HepG2 (cell line): Measurements from ENCODE around the gene PID1. TPM values are rescaled to one million over a fixed set of nuclear protein-coding genes. Genes with fewer than 3 reads are reported as not detected.

Source experiments
- ATAC-seq: fragments of 200-7000 bp; cut with Tn5 transposase; 3 replicates; pipeline ENCODE4 v1.9.1; 2020; ENCODE audit warnings: mild to moderate bottlenecking, moderate library complexity
- BruUV-seq: library from RNA; stranded (reverse); fragments of 400-500 nt; replicated peaks from 2 replicates; lab custom pipeline; 2021; lab: Mats Ljungman, UMichigan
- CTCF ChIA-PET: fragments of 300-600 bp; formaldehyde crosslinking; extraction: SDS; loops from one replicate; lab custom pipeline; 2021; ENCODE audit warnings: low total read pairs, inconsistent platforms, low intra/inter-chr PET ratio; lab: Yijun Ruan, JAX
- POLR2A ChIA-PET: fragments of 350-600 bp; sonication (Branson Sonifier 250); formaldehyde crosslinking; loops from one replicate; lab custom pipeline; 2020; ENCODE audit warnings: antibody characterized with exemption, inconsistent platforms; lab: Yijun Ruan, JAX
- DNase-seq: peaks from one replicate; pipeline ENCODE4 v3.0.0-alpha.2; 2015; ENCODE audit warnings: low spot score
- FAIRE-seq: peaks from 3 replicates; lab custom pipeline; 2011; peaks lifted over from hg19 to GRCh38; lab: Jason Lieb, UNC
- H2AFZ ChIP-seq: one replicate; pipeline ENCODE4 v1.6.1; 2011; ENCODE audit warnings: low read length, inconsistent platforms
- H3K27ac ChIP-seq: fragments of 300-600 bp; 3 replicates; pipeline ENCODE4 v1.8.0; 2011; ENCODE audit warnings: mixed run types, mild to moderate bottlenecking, mixed read lengths, low read length, inconsistent platforms; ENCODE audit not compliant: insufficient read depth; ENCODE audit errors: extremely low read length
- H3K27me3 ChIP-seq, 2 experiments: fragments of 200-600 bp in 1 of 2; 2 replicates in 1 of 2; 3 replicates in 1 of 2; pipeline versions ENCODE4 v1.6.0 to v1.8.0; 2011; ENCODE audit warnings: low read length in 2 of 2, mild to moderate bottlenecking in 2 of 2, moderate library complexity in 2 of 2, inconsistent platforms in 1 of 2; ENCODE audit not compliant: insufficient read depth in 2 of 2, control insufficient read depth in 1 of 2
- H3K36me3 ChIP-seq, 2 experiments: fragments of 200-600 bp in 1 of 2; replicated peaks in 1 of 2; 2 replicates in 1 of 2; 3 replicates in 1 of 2; pipeline versions ENCODE4 v1.5.1 to v1.8.0; 2011; ENCODE audit warnings: low read length in 2 of 2, inconsistent platforms in 1 of 2; ENCODE audit not compliant: insufficient read depth in 2 of 2, control insufficient read depth in 1 of 2
- H3K4me1 ChIP-seq: 2 replicates; pipeline ENCODE4 v1.5.1; 2012; ENCODE audit warnings: low read length, inconsistent platforms; ENCODE audit not compliant: insufficient read depth
- H3K4me2 ChIP-seq: 2 replicates; pipeline ENCODE4 v1.6.0; 2011; ENCODE audit warnings: low read depth, low read length, inconsistent platforms
- H3K4me3 ChIP-seq, 3 experiments: fragments of 200-600 bp in 1 of 3; sonication (generic), shearing (Covaris generic) in 1 of 3; replicated peaks in 1 of 3; 2 replicates each; pipeline ENCODE4 v1.5.1; 2011 to 2016; ENCODE audit warnings: low read length in 3 of 3, inconsistent platforms in 2 of 3, low read depth in 2 of 3, mild to moderate bottlenecking in 2 of 3, control low read depth in 1 of 3, mixed read lengths in 1 of 3; ENCODE audit not compliant: insufficient read depth in 1 of 3
- H3K79me2 ChIP-seq: one replicate; pipeline ENCODE4 v1.6.1; 2011; ENCODE audit warnings: low read length, inconsistent platforms; ENCODE audit not compliant: insufficient read depth
- H3K9ac ChIP-seq: 2 replicates; pipeline ENCODE4 v1.6.0; 2011; ENCODE audit warnings: mild to moderate bottlenecking, low read depth, low read length, inconsistent platforms; ENCODE audit not compliant: insufficient read depth
- H3K9me3 ChIP-seq: 2 replicates; pipeline ENCODE4 v1.5.1; 2012; ENCODE audit warnings: mild to moderate bottlenecking, low read length
- H4K20me1 ChIP-seq: 2 replicates; pipeline ENCODE4 v1.6.0; 2011; ENCODE audit warnings: inconsistent platforms, mild to moderate bottlenecking, low read length, moderate library complexity; ENCODE audit not compliant: insufficient read depth
- ATF7 ChIP-seq, 2 experiments: fragments of 450-650 bp in 1 of 2; sonication (generic) in 1 of 2; formaldehyde crosslinking in 1 of 2; IDR thresholded peaks; 2 replicates each; pipeline versions ENCODE4 v1.4.0 to v1.6.1; 2016 to 2020; ENCODE audit warnings: antibody characterized with exemption in 1 of 2, mild to moderate bottlenecking in 1 of 2, missing genetic modification reagents in 1 of 2
- CREB1 ChIP-seq, 2 experiments: fragments of 450-650 bp in 1 of 2; IDR thresholded peaks; 2 replicates each; pipeline ENCODE4 v1.6.1; 2016 to 2017; ENCODE audit warnings: control low read depth in 1 of 2, mild to moderate bottlenecking in 1 of 2, missing compliant biosample characterization in 1 of 2, missing genetic modification characterization in 1 of 2
- NCOA1 ChIP-seq: sonication (generic); formaldehyde crosslinking; IDR thresholded peaks from 2 replicates; pipeline ENCODE4 v1.9.0; 2021; ENCODE audit warnings: missing genetic modification reagents
- SAP130 ChIP-seq: IDR thresholded peaks from 2 replicates; pipeline ENCODE4 v1.6.1; 2016; ENCODE audit warnings: low read depth
- SMYD3 ChIP-seq: sonication (generic); formaldehyde crosslinking; IDR thresholded peaks from 2 replicates; pipeline ENCODE4 v1.8.1; 2023; ENCODE audit warnings: mild to moderate bottlenecking, missing genetic modification reagents
- SNAPC2 ChIP-seq: sonication (generic); formaldehyde crosslinking; IDR thresholded peaks from 2 replicates; pipeline ENCODE4 v1.8.1; 2022; ENCODE audit warnings: mild to moderate bottlenecking, missing genetic modification reagents
- ZMYM3 ChIP-seq: sonication (generic); formaldehyde crosslinking; IDR thresholded peaks from 2 replicates; pipeline ENCODE4 v1.5.1; 2020; ENCODE audit warnings: mild to moderate bottlenecking, missing genetic modification reagents
- ZNF253 ChIP-seq: sonication (generic); formaldehyde crosslinking; IDR thresholded peaks from 2 replicates; pipeline ENCODE4 v1.8.0; 2022; ENCODE audit warnings: mild to moderate bottlenecking, missing genetic modification reagents, borderline replicate concordance
- ZNF260 ChIP-seq: sonication (generic); formaldehyde crosslinking; IDR thresholded peaks from 2 replicates; pipeline ENCODE4 v1.4.0; 2020; ENCODE audit warnings: missing genetic modification reagents, low read depth, mild to moderate bottlenecking, borderline replicate concordance
- ZNF703 ChIP-seq: sonication (generic); formaldehyde crosslinking; IDR thresholded peaks from 2 replicates; pipeline ENCODE4 v1.5.1; 2020; ENCODE audit warnings: missing genetic modification reagents, mild to moderate bottlenecking, moderate library complexity, borderline replicate concordance
- WGBS: methylation state at CpG from one replicate; pipeline ENCODE4 v1.1.6; 2017; ENCODE audit warnings: low lambda C conversion rate; 5-methylcytosine and 5-hydroxymethylcytosine counted together
- in situ Hi-C: cut with HindIII; loops from 2 replicates; pipeline ENCODE4 v1.10.0; 2017; ENCODE audit warnings: low pct_unique_long_range_greater_than_20kb; ENCODE audit not compliant: extremely low pct_ligation_motif_present
- intact Hi-C: fragments of 100-400 bp; cut with micrococcal nuclease; formaldehyde crosslinking; loops from one replicate; pipeline ENCODE4 v1.10.0; 2022; ENCODE audit not compliant: unreplicated experiment
- polyA plus RNA-seq, 8 experiments: library from polyadenylated mRNA; depleted of rRNA in 3 of 8; stranded (reverse) in 7 of 8; unstranded in 1 of 8; fragments of >200 nt; fragmentation: Illumina TruSeq in 4 of 8; extraction: Trizol in 4 of 8; gene quantifications; 2 replicates each; pipeline versions ENCODE4 v1.2.1 to v1.2.3, GENCODE V29; 2011 to 2016; ENCODE audit warnings: low read depth in 4 of 8, missing spikeins in 1 of 8, mixed read lengths in 1 of 8; ENCODE audit not compliant: insufficient read depth in 1 of 8
- total RNA-seq, 5 experiments: library from RNA; depleted of rRNA; stranded (reverse); fragments of >200 nt; fragmentation: Illumina TruSeq; extraction: Trizol; gene quantifications; 2 replicates each; pipeline ENCODE4 v1.2.3, GENCODE V29; 2016; ENCODE audit warnings: low read depth in 1 of 5
- TF ChIP-seq, protein P1 (sequence below): sonication (generic); formaldehyde crosslinking; IDR thresholded peaks from 2 replicates; pipeline ENCODE4 v1.4.0; 2020; ENCODE audit warnings: missing genetic modification reagents
- TF ChIP-seq, protein P2 (sequence below): sonication (generic); formaldehyde crosslinking; IDR thresholded peaks from 2 replicates; pipeline ENCODE4 v1.8.0; 2022; ENCODE audit warnings: missing genetic modification reagents, low read depth, mild to moderate bottlenecking, borderline replicate concordance

PID1 gene
- total and polyA plus RNA-seq, 2 of the 13 experiments (the other 11 are each of a cell fraction or from before 2014, with no cell fraction given), result 0.15 to 0.18 TPM

DNA sequence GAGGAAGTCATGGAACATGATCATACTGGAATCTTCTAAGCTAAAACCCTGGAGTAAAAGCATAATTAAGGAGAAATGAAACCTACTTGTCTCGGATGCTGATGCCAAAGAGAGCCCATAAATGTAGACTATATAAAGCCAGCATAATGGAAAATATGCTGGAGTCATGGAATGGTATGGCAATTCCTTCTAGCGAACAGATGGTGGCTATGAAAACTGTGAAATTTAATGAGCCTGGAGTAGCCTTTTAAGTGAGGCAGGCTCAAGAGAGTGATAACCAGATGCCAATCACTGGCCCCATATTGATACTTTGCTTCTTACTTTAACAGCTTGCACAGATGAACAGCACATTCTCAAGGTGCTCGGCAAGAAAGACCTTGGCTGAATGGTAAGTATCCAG lies 206.3 kb downstream of the PID1 start (continued):
- TF ChIP-seq SNAPC2 (CRISPR knock-in tag), result no peak

DNA sequence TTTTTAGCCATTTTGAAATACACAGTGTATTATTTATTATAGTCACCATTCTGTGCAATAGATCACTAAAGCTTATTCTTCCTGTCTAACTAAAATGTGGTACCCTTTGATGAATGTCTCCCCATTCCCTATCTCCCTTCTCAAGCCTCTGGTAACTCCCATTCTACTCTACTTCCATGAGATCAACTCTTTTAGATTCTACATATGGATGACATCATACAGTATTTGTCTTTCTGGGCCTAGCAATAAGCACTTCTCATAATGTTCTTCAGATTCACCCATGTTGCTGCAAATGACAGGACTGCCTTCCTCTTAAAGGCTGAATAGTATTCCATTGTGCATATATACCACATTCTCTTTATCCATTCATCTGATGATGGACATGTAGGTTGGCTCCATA lies 210.9 kb downstream of the PID1 start:
- FAIRE-seq, result no peak
- ChIA-PET CTCF (no interaction called here), POLR2A (no interaction called here)
- H2AFZ ChIP-seq, result no peak overlapping the region
- H3K4me2 ChIP-seq, result no peak overlapping the region
- H3K9ac ChIP-seq, result no peak overlapping the region
- DNase-seq, result no peak
- intact Hi-C loops, result no loop called here
- TF ChIP-seq ZNF703 (CRISPR knock-in tag) (no peak), CREB1 (IDR thresholded peaks at IDR 0.05) (0 out of 2 replicates have a peak, but pooled peaks have one; percentile 10), CREB1 (CRISPR knock-in tag; IDR thresholded peaks at IDR 0.05) (no peak), ATF7 (IDR thresholded peaks at IDR 0.05) (peak; percentile 94), ATF7 (CRISPR knock-in tag; IDR thresholded peaks at IDR 0.05) (no peak), ZNF260 (CRISPR knock-in tag) (no peak)
- in situ Hi-C loops, result no loop called here
- H3K4me1 ChIP-seq, result no peaks in the 10 kb centered on the region
- H3K27me3 ChIP-seq, result no peaks in the 10 kb centered on the region
- no peak for ATAC-seq
- peaks cover 95% of the 10 kb centered on the region for H3K9me3 ChIP-seq
- no peaks in the 10 kb centered on the region for H4K20me1 ChIP-seq
- BruUV-seq, result no TSS peak
- no peaks in the 10 kb centered on the region for H3K79me2 ChIP-seq
- H3K4me3 ChIP-seq, result no peak overlapping the region
- H3K27ac ChIP-seq, result no peak overlapping the region
- H3K36me3 ChIP-seq, result no peaks in the 10 kb centered on the region

DNA sequence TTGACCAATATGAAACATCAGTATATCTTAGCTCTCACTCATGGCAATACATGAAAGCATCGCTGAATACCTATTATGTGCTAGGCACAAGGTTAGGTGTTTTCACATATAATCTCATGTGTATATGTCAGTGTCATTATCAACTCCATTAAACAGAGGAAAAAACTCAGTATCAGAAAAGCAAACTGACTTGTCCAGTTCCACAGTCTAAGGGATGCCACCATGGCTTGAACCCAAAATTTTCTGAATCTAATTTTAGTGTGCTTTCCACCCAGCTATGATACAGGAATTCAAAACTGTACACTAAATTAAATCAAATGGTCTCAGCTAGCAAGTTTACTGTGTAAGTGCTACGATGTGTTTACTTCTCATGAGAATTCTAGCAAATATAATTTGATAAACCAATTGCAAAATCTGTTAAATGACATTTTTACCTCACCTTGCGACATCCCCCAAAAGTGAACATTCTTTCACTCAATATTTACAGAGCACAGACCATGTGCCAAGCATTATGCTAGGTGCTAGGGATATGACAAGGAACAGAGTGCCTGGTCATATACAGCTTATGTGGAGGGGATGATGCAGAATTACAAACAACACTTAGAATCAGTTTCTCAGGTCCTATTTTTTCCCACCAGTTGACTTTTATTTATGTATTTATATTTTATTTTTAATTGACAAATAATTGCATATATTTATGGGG lies 211.6 kb downstream of the PID1 start:
- ATAC-seq (no peak), FAIRE-seq (no peak), DNase-seq (no peak)
- in situ Hi-C loops (no loop called here), intact Hi-C loops (no loop called here)
- ChIA-PET POLR2A (no interaction called here), CTCF (no interaction called here)
- no peak for TF ChIP-seq ZMYM3
- TF ChIP-seq SAP130 (CRISPR knock-in tag), result no peak
- TF ChIP-seq, protein P1, sequence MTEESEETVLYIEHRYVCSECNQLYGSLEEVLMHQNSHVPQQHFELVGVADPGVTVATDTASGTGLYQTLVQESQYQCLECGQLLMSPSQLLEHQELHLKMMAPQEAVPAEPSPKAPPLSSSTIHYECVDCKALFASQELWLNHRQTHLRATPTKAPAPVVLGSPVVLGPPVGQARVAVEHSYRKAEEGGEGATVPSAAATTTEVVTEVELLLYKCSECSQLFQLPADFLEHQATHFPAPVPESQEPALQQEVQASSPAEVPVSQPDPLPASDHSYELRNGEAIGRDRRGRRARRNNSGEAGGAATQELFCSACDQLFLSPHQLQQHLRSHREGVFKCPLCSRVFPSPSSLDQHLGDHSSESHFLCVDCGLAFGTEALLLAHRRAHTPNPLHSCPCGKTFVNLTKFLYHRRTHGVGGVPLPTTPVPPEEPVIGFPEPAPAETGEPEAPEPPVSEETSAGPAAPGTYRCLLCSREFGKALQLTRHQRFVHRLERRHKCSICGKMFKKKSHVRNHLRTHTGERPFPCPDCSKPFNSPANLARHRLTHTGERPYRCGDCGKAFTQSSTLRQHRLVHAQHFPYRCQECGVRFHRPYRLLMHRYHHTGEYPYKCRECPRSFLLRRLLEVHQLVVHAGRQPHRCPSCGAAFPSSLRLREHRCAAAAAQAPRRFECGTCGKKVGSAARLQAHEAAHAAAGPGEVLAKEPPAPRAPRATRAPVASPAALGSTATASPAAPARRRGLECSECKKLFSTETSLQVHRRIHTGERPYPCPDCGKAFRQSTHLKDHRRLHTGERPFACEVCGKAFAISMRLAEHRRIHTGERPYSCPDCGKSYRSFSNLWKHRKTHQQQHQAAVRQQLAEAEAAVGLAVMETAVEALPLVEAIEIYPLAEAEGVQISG, result no peak
- TF ChIP-seq ZNF253, result no peak
- no peak for TF ChIP-seq NCOA1 (CRISPR knock-in tag)
- no peak for TF ChIP-seq SMYD3 (CRISPR knock-in tag)
- TF ChIP-seq, protein P2, sequence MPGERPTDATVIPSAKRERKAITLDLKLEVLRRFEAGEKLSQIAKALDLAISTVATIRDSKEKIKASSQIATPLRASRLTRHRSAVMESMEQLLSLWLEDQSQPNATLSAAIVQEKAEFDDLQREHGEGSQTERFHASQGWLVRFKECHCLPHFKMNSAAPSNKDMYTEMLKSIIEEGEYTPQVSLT (CRISPR knock-in tag), result no peak
- no peak overlapping the region for H3K4me3 ChIP-seq
- no peak overlapping the region for H3K4me2 ChIP-seq
- no peaks in the 10 kb centered on the region for H3K27me3 ChIP-seq
- no peaks in the 10 kb centered on the region for H3K4me1 ChIP-seq
- H3K9me3 ChIP-seq, result peaks cover 95% of the 10 kb centered on the region
- WGBS, result 58% methylated on average over 3 of the region's 3 CpGs
- no peak overlapping the region for H3K27ac ChIP-seq
- H3K79me2 ChIP-seq, result no peaks in the 10 kb centered on the region
- no TSS peak for BruUV-seq
- no peaks in the 10 kb centered on the region for H3K36me3 ChIP-seq
- no peaks in the 10 kb centered on the region for H4K20me1 ChIP-seq
- H3K9ac ChIP-seq, result no peak overlapping the region
- no peak overlapping the region for H2AFZ ChIP-seq
